Stimulated activated effector memory CD8-positive, alpha-beta T cell treated with anti-CD3 and anti-CD28 coated beads, Interleukin-12 subunit alpha, Interleukin-12 subunit beta, amount 100 ng/mL, for 72 hours (primary cell): ENCODE measurements around the gene PRR23A.
"Not testable (repeated sequence)": the region's sequence is repeated elsewhere in the genome, so short reads cannot be mapped to it uniquely, and the experiment has no call there.

Experiments used
- ATAC-seq: fragments of 150-1000 bp; cut with Tn5 transposase; 2 replicates; pipeline ENCODE4 v1.10.0; 2021
- DNase-seq, 2 donors: peaks; one replicate each; pipeline ENCODE4 v3.0.0; 2021 to 2022; ENCODE audit warnings: low spot score in 2 of 2
- H3K27ac Mint-ChIP-seq: one replicate; pipeline ENCODE4 v1.8.0; 2022; ENCODE audit warnings: mild to moderate bottlenecking, mixed read lengths
- H3K36me3 Mint-ChIP-seq: one replicate; pipeline ENCODE4 v1.8.0; 2022; ENCODE audit warnings: mild to moderate bottlenecking, mixed read lengths
- H3K4me1 Mint-ChIP-seq: one replicate; pipeline ENCODE4 v1.8.0; 2022; ENCODE audit warnings: mixed read lengths
- H3K4me3 Mint-ChIP-seq: one replicate; pipeline ENCODE4 v1.8.0; 2022; ENCODE audit warnings: mild to moderate bottlenecking, mixed read lengths
- H3K9me3 Mint-ChIP-seq: one replicate; pipeline ENCODE4 v1.8.0; 2022; ENCODE audit warnings: mixed read lengths

Gene PRR23A

DNA sequence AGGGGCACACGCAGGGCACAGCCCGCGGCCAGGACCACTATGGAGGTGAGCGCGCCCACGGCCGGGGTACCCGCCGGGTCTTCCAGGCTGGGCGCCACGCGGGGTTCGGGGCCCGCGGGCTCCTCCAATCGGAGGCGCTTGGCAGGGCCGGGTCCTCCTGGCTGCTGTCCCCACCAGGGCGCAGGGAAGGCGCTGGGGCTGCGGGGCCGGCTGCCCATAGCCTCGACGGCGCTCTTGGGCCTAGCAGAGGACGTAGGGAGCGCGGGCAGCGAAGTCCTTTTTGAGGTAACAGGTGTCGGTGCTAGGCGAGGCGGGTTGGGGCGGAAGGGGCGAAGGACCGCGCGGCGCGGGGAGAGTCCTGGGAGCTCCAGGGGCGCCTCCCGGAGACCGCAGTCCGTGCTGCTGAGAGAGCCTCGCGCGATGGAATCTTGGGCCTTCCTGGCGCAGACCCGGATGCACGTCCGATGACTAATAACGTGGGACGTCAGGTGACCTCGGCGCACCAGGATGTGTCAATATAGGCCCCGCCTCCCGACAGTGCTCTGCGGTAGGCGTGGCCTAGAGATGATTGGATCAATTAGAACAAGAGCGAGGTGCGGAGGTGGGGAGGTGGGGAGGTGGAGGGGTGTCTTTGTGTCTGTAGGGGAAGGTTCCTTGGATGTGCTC, at the start of gene PRR23A:
Gene PRR23A, minus strand, starts transcription at position 218 of the 666 bp plus-strand sequence. Its CDS starts 0 bp downstream, at position 218.
- ATAC-seq (no peak), DNase-seq (no peak)
- Mint-ChIP-seq H3K36me3 (no peaks in the 10 kb centered on the region), H3K27ac (no peak within 1 kb of the TSS), H3K9me3 (peaks cover 9% of the 10 kb centered on the region), H3K4me3 (no peak within 1 kb of the TSS), H3K4me1 (no peaks in the 10 kb centered on the region)

DNA sequence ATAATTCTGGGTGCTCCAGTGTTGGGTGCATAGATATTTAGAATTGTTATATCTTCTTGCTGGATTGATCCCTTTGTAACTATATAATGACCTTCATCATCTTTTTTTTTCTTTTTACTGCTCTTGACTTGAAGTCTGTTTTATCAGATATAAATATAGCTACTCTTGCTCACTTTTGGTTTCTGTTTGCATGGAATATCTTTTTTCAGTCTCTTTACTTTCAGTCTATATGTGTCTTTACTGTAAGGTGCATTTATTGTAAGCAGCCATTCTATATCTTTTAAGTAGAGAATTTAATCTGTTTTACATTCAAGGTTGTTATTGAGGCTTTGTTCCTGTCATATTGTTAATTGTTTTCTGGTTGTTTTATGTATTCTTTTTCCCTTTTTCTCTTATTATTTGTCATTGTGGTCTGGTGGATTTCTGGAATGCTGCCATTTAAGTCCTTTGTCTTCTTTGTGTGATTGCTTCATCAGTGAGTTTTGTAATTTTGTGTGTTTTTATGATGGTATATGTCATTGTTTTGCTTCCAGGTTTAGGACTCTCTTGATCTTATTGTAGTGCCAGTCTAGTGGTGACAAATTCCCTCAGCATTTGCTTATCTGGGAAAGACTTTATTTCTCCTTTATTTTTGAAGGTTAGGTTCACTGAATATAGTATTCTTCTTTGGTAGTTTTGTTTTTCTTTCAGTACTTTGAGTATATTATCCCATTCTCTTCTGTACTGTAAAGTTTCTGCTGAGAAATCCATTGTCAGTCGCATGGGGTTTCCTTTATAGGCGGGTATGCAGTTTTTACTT, 46.9 kb upstream of the PRR23A start:
- Mint-ChIP-seq H3K27ac (no peak overlapping the region), H3K4me1 (no peaks in the 10 kb centered on the region), H3K4me3 (no peak overlapping the region), H3K36me3 (no peaks in the 10 kb centered on the region), H3K9me3 (peaks cover 18% of the 10 kb centered on the region)
- DNase-seq (no peak), ATAC-seq (no peak)

DNA sequence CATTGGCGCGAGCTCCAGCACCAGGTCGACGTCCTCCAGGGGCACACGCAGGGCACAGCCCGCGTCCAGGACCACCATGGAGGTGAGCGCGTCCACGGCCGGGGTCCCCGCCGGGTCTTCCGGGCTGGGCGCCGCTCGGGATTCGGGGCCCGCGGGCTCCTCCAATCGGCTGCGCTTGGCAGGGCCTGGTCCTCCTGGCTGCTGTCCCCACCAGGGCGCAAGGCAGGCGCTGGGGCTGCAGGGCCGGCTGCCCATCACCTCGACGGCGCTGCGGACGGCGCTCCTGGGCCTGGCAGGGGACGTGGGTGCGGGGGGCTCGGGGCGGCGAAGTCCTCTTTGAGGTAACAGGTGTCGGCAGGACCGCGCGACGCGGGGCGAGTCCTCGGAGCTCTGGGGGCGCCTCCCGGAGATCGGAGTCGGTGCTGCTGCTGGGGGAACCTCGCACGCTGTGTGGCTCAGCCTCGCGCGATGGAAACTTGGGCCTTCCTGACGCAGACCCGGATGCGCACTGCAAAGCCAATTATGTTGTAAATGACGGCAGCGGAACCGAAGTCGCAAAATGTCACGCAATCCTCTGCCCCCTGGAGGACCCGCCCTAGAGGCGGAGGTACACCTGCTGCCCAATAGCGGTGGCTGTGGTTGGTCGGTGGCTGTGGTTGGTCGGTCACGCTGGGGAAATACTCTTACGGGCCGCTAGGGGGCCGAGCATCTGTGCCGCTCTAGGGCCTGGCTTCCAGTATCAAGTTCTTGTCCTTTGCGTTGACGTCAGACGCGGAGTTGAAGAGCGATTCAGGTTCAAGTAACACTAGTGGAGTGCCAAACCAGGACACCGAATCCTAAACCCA, 38.5 kb upstream of the PRR23A start, which contains the start of gene PRR23C:
Gene PRR23C, minus strand, starts transcription at position 527 of the 845 bp plus-strand sequence. Its CDS starts 272 bp downstream, at position 255.
- DNase-seq: no peak
- no peak within 1 kb of the TSS for H3K4me3 Mint-ChIP-seq
- H3K27ac Mint-ChIP-seq: no peak within 1 kb of the TSS
- no peaks in the 10 kb centered on the region for H3K9me3 Mint-ChIP-seq
- no peaks in the 10 kb centered on the region for H3K36me3 Mint-ChIP-seq
- H3K4me1 Mint-ChIP-seq: no peaks in the 10 kb centered on the region
- ATAC-seq: no peak

DNA sequence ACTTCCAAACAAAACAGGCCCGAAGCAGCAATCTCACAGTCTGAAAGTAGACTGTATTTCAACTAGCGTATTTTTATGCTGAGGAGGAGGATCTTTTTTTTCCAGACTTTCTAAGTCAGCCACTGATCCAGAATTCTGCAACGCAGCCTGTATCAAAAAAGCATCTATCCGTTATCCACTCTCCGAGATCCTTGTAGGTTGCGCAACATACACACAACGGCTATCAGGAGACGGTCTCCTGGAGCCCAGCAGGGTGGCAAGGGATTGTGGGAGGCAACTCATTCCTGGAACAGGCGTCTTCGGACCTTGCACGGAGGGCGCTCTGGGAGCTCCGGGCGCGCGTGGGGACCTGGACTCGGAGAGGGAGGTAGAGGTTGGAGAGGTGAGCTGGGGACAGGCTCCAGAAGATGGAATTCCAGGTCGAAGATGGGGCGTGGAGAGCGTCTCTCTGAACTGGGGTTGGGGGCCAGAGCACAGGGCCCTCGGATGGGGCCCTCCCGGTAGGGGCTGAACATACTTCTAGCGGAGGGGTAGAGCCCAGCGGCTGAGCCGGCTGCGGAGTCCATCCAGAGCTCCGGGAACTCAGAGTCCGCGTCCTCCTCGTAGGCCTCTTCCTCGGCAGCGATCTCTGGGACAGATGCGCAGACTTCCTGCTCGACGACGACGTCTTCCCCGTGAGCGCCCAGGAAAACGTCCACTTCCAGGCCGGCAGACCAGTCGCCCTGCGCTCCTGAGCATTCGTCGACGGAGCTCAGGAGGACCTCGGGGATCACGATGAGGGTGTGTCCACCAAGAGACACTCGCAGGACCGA, 37.7 kb upstream of the PRR23A start:
- Mint-ChIP-seq H3K4me3 (no peak overlapping the region), H3K27ac (no peak overlapping the region), H3K36me3 (no peaks in the 10 kb centered on the region), H3K9me3 (no peaks in the 10 kb centered on the region), H3K4me1 (no peaks in the 10 kb centered on the region)
- DNase-seq (no peak), ATAC-seq (no peak)

DNA sequence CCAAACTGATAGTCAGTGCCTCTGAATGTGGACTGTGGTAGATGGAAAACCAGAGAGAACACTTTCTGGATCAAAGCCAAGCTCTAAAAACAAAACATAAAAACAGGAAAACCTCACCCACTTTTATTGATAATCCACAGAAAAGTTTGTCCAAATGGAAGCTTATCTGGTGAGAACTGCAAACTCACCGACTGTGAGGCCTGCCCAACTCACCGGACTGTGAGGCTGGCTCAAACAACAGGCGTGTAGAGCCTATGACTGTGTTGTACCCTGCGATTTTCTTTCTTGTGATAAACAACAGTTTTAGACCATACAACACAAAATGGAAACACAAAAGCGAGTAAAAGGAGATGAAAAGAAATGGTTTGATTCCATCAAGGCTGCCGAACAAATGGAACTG, 31.4 kb upstream of the PRR23A start:
- DNase-seq (no peak), ATAC-seq (no peak)
- no peak overlapping the region for H3K27ac Mint-ChIP-seq
- H3K36me3 Mint-ChIP-seq: no peaks in the 10 kb centered on the region
- H3K4me1 Mint-ChIP-seq: no peaks in the 10 kb centered on the region
- no peak overlapping the region for H3K4me3 Mint-ChIP-seq
- peaks cover 2% of the 10 kb centered on the region for H3K9me3 Mint-ChIP-seq

DNA sequence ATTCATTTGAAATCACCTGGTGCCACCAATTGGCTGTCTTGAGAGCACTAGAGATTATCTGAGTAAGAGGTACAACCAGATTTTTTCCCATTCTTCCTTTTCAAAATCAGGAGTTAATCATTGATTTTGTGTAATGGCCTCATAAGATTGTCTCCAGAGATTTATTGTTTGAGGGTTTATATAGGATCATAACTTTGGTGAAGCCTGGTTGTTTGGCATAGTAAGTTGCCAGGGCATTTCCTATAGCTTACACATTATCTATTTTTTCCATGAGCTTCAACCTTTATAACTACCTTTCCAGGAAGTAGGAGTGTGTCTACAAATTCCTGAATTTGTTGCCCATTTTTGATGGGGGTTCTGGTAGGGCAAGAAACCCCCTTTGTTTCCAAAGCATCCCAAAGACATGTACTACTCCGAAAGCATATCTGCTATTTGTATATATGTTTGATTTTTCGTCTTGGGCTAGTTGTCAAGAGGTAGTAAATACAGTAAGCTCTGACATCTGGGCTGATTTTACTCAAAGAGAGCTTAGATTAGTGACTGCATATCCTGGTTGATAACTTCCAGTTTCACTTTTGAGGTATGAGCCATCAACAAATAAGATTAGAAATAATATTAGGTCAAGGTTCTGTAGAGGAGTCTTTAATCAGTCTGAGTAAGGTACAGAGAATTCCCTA, 26.4 kb upstream of the PRR23A start:
- H3K4me3 Mint-ChIP-seq: no peak overlapping the region
- no peak for ATAC-seq
- no peaks in the 10 kb centered on the region for H3K36me3 Mint-ChIP-seq
- peaks cover 11% of the 10 kb centered on the region for H3K9me3 Mint-ChIP-seq
- H3K27ac Mint-ChIP-seq: no peak overlapping the region
- DNase-seq: no peak
- H3K4me1 Mint-ChIP-seq: no peaks in the 10 kb centered on the region

DNA sequence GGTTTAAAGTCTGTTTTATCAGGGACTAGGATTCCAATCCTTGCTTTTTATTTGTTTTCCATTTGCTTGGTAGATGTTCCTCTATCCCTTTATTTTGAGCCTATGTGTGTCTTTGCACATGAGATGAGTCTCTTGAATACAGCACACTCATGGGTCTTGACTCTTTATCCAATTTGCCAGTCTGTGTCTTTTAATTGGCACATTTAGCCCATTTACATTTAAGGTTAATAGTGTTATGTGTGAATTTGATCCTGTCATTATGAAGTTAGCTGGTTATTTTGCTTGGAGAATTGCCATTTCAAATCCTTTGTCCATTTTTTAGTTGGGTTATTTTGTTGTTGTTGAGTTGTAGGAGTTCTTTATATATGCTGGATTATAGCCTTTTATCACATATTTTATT, 24.5 kb upstream of the PRR23A start:
- not testable (repeated sequence) for ATAC-seq, H3K4me3 Mint-ChIP-seq, DNase-seq, H3K4me1 Mint-ChIP-seq, H3K36me3 Mint-ChIP-seq, H3K27ac Mint-ChIP-seq
- H3K9me3 Mint-ChIP-seq: peaks cover 11% of the 10 kb centered on the region

DNA sequence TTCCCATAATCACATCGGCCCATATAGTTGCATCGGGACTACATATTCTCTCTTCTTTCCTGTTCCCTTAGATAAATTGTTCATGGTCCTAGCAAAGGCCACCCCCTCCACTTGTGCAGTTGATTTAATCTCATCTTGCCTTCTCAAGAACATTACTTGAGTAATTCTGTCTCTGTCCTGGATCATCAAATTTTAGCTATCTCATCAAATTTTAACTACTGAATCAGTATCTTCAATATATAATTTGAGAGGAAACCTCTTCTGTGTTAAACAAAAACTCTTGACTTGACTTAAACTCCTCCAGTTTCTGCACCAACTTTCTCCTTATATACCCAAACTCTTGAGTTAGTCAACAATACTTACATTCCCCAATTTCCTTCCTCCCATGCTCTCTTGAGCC, 18.9 kb upstream of the PRR23A start:
- H3K4me1 Mint-ChIP-seq: no peaks in the 10 kb centered on the region

DNA sequence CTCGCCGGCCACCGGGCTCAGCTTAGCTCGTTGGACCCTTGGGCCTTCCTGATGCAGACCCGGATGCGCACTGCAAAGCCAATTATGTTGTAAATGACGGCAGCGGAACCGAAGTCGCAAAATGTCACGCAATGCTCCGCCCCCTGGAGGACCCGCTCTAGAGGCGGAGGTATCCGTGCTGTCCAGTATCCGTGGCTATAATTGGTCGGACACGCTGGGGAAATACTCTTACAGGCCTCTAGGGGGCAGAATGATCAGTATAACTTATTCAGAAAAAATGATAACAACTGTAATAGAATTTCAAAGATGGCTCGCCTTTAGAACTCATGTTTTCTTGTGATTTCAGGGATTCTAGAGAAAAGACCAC, 14.8 kb upstream of the PRR23A start, which contains the start of gene PRR23B:
Gene PRR23B, minus strand, starts transcription at position 59 of the 367 bp plus-strand sequence. CDS start 265 bp downstream, outside the sequence.
- H3K4me1 Mint-ChIP-seq: no peaks in the 10 kb centered on the region
- ATAC-seq (no peak), DNase-seq (no peak)
- no peak within 1 kb of the TSS for H3K27ac Mint-ChIP-seq
- H3K9me3 Mint-ChIP-seq: peaks cover 2% of the 10 kb centered on the region
- H3K4me3 Mint-ChIP-seq: no peak within 1 kb of the TSS
- no peaks in the 10 kb centered on the region for H3K36me3 Mint-ChIP-seq

More for the DNA sequence above, 18.9 kb upstream of the PRR23A start:
- DNase-seq (no peak), ATAC-seq (no peak)
- Mint-ChIP-seq H3K4me3 (no peak overlapping the region), H3K27ac (no peak overlapping the region), H3K9me3 (peaks cover 5% of the 10 kb centered on the region), H3K36me3 (no peaks in the 10 kb centered on the region)

DNA sequence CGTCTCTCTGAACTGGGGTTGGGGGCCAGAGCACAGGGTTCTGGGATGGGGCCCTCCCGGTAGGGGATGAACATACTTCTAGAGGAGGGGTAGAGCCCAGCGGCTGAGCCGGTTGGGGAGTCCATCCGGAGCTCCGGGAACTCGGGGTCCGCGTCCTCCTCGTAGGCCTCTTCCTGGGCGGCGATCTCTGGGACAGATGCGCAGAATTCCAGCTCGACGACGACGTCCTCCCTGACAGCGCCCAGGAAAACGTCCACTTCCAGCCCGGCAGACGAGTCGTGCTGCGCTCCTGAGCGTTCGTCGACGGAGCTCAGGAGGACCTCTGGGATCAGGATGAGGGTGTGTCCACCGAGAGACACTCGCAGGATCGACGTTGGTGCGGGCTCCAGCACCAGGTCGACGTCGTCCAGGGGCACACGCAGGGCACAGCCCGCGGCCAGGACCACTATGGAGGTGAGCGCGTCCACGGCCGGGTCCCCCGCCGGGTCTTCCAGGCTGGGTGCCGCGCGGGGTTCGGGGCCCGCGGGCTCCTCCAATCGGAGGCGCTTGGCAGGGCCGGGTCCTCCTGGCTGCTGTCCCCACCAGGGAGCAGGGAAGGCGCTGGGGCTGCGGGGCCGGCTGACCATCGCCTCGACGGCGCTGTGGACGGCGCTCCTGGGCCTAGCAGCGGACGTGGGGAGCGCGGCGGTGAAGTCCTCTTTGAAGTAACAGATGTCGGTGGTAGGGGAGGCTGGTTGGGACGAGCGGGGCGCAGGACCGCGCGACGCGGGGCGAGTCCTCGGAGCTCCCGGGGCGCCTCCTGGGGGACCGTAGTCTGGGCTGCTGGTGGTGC, 14.2 kb upstream of the PRR23A start:
- peaks cover 2% of the 10 kb centered on the region for H3K9me3 Mint-ChIP-seq
- no peak overlapping the region for H3K27ac Mint-ChIP-seq
- H3K4me3 Mint-ChIP-seq: no peak overlapping the region
- no peaks in the 10 kb centered on the region for H3K36me3 Mint-ChIP-seq
- H3K4me1 Mint-ChIP-seq: no peaks in the 10 kb centered on the region
- DNase-seq (no peak), ATAC-seq (no peak)

DNA sequence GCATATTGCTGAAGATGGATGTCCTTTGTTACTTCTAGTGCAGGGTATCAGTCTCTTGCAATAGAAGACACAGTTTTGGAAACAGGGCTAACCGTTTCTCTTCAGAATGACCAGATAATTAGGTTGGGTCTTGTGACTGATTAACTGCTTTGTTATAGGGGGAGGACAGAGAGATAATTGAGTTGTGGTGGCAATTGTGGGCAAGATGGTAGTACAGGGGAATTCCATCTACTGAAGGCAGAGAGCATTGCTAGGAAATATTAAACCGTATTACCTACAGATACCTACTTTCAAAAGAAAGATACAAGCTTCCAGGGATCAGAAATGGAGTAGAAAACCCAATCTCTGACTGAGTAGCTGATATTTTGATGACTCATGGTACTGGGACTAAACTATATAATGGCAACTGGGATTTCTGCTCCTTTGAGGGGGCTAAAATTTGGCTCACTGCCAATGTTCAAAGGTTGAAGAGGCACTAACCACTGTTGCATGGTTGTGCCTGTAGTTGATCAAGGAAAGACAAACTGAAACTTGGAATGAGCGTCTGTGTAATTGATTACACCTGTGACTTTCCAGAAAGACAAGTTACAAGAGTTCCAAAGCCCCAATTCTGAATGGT, 10.5 kb upstream of the PRR23A start:
- DNase-seq: no peak
- H3K4me3 Mint-ChIP-seq: no peak overlapping the region
- no peak overlapping the region for H3K27ac Mint-ChIP-seq
- H3K36me3 Mint-ChIP-seq: no peaks in the 10 kb centered on the region
- no peak for ATAC-seq
- H3K9me3 Mint-ChIP-seq: peaks cover 2% of the 10 kb centered on the region
- H3K4me1 Mint-ChIP-seq: no peaks in the 10 kb centered on the region

DNA sequence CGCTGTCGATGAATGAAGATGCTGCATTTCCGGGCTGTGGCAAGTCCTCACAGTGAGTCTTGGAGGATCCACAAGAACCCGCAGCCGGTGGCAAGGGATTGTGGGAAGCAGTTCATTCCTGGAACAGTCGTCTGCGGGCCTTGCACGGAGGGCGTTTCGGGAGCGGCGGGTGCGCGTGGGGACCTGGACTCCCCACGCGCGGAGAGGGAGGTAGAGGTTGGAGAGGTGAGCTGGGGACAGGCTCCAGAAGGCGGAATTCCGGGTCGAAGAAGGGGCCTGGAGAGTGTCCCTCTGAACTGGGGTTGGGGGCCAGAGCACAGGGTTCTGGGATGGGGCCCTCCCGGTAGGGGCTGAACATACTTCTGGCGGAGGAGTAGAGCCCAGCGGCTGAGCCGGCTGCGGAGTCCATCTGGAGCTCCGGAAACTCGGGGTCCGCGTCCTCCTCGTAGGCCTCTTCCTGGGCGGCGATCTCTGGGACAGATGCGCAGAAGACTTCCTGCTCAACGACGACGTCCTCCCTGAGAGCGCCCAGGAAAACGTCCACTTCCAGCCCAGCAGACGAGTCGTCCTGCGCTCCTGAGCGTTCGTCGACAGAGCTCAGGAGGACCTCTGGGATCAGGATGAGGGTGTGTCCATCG, 593 bp downstream of the PRR23A start:
- no peak for ATAC-seq
- Mint-ChIP-seq H3K27ac (no peak overlapping the region), H3K36me3 (no peaks in the 10 kb centered on the region), H3K9me3 (peaks cover 8% of the 10 kb centered on the region), H3K4me1 (no peaks in the 10 kb centered on the region), H3K4me3 (no peak overlapping the region)
- DNase-seq: no peak

DNA sequence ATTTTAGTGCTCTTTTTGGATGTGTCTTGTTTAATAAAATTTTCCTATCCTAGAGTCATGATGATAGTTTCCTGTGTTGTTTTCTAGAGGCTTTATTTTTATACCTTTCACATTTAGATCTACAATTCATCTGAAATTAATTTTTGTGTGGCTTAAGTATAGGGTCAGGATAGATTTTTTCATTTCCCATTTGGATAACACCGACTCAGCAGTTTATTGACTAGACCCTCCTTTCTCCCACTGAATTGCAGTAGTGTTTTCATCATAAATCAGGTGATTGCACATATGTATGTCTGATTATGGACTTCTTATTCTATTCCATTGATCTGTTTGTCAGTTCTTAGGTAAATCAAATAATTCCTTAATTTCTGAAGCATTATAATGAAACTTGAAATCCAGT, 10.4 kb downstream of the PRR23A start:
- Mint-ChIP-seq H3K27ac (no peak overlapping the region), H3K4me3 (no peak overlapping the region), H3K36me3 (no peaks in the 10 kb centered on the region), H3K9me3 (no peaks in the 10 kb centered on the region), H3K4me1 (no peaks in the 10 kb centered on the region)
- ATAC-seq (no peak), DNase-seq (no peak)
